T1000 (cell line): ENCODE measurements around the gene SLC38A3.

Experiments used
- DNase-seq: peaks from one replicate; lab custom pipeline; 2025; ENCODE audit warnings: mixed read lengths; lab: John Stamatoyannopoulos, UW

Gene SLC38A3

DNA sequence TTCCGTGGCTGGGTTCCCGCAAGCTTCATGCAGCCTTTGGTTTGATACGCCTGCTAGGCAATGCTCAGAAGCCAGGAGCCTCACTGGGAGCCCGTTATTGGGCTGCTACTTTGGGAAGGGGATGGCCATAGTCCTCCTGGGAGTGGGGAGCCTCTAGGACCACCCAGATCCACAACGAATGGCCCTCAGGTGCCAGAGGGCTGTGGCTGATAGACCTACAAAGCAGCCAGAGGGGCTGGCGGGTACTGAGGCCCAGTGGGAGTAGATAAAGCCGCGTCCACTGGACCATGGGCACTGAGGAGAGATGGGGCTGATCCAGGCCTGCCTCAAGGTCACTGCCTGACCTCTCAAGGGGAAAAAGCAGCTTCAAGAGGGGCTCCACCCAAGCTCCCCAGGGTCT, 12.9 kb upstream of the SLC38A3 start:
- DNase-seq: no peak

DNA sequence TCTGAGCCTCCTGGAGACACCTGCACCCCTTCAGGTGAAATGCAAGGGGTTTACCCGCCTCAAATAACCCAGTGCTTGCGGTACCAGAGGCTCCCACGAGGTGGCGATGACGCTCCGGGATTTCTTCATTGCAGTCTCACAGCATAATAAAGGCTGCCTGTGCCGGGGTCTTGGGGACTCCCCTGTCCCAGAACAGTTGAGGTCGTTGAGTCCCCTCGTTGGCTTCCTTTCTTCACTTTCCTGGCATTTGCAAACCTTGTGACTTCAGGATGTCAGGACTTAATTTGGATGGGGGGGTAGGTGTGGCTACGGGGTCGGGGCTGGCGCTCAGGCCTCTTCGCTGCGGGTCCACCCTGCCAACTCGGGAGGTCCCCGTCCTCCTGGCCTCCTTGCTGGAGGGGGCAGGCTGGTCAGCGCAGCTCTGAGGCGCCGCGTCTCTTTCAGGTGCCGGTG, 12.4 kb upstream of the SLC38A3 start:
- peak; percentile 43 for DNase-seq

GRCh38 chr3:50193286-50193685, 11.8 kb upstream of the SLC38A3 start:
- no peak for DNase-seq

DNA sequence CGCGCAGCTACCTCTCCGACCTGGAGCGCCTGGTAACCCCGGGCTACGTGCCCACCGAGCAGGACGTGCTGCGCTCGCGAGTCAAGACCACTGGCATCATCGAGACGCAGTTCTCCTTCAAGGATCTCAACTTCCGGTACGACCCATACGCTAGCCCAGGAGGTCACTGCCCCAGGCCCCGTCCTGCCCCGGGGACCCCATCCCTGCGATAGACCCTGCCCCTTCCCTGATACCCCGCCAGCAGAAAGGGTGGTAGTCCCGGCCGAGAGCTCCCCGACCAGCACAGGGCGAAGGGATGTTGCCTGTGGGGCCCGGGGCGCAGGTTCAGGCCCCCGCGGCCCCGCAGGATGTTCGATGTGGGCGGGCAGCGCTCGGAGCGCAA, 11.3 kb upstream of the SLC38A3 start:
- DNase-seq: no peak

GRCh38 chr3:50194128-50194902, 10.8 kb upstream of the SLC38A3 start:
- peak; percentile 40 for DNase-seq

- DNase-seq: no peak
Measured at GRCh38 chr3:50194903-50195500, 10.1 kb upstream of the SLC38A3 start.

GRCh38 chr3:50195501-50196252, 9.4 kb upstream of the SLC38A3 start:
- DNase-seq: peak; percentile 9

DNA sequence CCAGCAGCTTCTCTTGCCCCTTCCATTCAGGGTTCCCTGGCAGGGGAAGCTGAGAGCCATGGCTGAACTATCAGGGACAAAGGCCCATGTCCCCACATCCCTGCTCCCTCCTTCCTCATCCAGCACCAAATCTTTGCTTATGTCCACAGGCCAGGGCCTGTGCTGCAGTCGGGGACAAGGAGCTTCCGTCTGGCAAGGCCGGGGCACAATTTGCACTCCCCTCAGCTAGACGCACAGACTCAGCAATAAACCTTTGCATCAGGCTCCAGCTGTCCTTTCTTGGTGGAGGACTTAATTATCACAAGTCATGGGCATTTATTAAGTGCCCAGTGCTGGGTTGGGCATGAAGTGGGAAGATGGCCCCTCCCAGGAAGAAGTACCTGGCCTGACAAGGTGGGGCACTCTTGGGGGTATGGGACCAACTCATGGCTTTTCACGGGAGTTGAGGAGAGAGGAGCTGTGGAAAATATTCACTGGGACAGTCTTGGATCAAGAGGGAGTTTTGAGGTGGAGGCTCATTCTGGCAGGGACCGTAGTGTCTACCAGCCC, 8.7 kb upstream of the SLC38A3 start:
- no peak for DNase-seq

DNA sequence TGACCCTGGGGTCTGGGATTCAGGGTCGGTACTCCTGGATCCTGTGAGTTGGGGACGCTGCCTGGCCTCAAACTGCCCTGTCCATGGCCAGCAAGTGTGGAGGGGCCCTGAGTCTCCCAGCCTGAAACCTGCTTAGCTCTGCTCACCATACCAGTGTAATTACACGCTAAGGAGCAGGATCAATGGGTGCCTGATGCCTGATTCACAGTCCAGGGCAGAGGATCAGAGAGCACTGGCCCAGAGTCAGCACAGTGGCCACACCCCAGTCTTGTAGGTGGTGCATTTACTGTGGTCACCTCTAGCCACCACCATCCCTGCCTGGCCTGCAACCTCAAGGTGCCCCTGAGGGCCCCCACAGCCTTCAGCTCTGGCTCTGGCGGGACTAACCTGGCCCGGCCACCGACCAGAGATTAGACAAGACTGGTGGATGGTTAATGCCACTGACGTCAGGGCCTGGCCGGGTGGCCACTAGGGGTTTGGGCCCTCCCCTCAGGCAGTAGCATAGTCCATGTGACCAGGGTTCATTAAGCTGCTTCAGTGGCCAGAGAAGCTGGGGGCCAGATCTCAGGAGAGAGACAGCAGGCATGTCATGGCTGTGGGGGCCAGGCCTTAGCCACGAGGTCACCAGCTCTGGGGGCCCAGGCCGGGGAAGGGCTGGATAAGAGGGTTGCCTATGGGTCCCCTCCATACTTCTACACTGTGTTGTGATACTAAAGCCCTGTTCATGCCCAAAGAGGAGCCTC, 3.3 kb upstream of the SLC38A3 start:
- no peak for DNase-seq

DNA sequence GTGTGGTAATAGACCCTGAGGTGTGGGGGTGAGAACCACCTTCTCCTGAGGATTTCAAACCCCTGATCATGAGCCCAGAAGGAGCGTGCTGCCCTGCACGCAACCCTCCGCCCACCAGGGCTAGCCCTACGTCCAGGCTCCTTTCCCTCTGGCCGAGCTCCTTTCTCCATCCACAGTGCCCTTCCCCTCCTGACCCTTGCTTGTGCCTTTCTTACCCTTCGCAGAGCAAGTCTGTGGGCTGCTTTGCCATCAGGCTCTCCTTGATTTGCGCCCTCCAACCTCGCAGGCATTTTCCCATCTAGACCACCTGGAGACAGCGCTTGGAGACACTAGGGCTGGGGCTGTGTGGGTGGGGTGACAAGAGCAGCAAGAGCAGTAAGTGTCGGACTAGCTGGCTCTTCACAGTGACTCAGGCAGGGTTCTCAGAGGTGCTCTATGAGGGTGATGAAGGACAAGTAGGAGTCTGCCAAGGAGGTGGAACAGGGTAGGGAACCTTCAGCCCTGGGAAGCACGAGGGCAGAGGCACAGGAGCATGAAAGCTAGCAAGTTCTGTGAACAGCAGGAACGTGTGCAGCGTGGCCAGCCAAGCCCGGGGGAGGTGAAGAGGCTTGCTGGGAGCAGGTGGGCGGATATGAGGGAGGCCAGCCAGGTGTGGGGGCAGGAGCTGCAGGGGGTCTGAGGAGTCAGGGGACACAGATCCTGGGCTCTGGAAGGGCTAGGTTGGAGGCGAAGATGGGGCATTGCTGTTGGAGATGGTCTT, 2.5 kb upstream of the SLC38A3 start:
- no peak for DNase-seq

- DNase-seq: no peak
Measured at GRCh38 chr3:50203113-50203808, 1.8 kb upstream of the SLC38A3 start.

DNA sequence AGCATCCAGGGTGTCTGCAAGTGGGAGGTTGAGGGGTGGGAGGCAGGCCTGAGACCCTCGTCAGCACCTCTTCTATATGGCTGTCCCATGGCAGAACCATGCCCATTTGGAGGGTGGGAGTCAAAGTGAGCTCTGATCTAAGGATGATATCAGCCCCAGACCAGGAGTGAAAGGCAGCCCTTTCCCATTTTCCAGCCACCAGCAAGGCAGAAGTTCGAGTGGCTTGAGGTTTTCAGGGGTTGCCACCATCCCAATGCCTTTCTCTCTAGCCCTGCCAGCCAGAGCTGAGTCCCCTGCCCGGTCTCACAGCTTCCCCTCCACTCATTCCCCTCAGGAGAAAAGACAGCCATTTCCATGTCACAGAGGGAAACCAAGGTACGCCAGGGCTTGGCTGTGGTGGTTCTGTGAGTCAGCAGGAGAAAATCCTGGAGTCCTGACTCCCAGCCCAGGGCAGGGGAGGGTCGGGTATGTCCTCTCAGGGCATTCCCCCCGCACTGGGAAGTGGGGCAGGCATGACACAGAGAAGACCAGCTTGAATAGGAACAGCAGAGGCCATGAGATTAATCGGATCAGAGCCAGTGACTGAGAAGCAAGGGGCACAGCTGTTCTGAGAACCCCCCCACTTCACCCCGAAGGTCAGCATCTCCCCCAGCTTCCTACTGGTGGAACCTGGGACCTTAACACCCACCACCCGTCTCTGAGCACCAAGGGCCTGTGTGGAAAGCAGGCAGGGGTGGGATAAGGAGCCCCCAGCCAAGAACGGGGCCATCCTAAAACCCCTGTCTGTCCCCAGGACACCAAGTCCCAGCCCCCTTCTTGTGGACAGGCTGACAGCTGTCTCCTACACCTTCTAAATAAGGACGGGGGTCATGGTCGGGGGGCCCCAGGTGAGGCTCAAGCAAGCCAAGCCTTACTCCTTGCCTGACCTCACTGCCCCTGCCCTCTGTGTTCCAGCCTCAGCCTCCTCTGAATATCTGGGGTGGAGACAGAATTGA, 965 bp upstream of the SLC38A3 start:
- no peak for DNase-seq

- DNase-seq: no peak
Measured at GRCh38 chr3:50205413-50206276, 574 bp downstream of the SLC38A3 start.

GRCh38 chr3:50207359-50208042, 2.4 kb downstream of the SLC38A3 start:
- no peak for DNase-seq

DNA sequence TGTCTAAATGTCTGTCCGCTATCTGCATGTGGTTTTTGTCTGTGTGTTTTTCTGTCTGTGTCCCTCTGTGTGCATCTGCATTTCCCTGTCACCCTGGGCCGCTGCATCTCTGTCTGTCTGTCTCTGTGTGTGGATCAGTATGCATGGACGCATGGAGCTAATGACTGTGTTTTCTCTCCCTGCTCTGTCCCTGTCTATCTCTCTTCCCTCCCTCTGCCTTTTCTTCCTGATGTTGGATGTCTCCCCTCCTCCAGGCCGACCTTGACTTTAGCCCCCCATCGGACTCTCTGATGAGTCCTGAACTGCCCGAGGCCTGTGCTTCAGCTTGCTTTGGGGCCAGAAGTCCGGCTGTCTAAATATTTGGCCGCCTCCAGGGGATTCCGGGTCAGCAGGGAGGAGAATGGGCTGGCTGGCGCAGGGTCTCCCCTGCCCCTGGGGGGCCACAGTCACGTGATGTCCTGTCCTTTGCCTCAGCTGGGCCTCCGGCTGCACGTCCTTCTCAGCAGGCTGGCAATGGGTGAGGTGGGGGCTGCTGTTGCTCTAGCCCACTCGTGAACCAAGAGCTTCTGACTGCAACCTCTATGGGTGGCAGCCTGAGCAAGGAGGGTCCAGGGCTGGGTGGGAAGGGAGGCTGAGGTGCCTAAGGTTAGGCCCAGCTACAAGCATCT, 3.7 kb downstream of the SLC38A3 start:
- DNase-seq: no peak

- no peak for DNase-seq
Measured at GRCh38 chr3:50210176-50210509, 5.1 kb downstream of the SLC38A3 start.
